ENCODE results near the gene PPP2R2C.

GRCh38 chr4:6393066-6393465, 79.3 kb downstream of the PPP2R2C start:
- TF ChIP-seq CTCF (IDR thresholded peaks at IDR 0.05; ENCODE audit: borderline replicate concordance, extremely low read depth, low read length, poor library complexity, severe bottlenecking) (no peak), EZH2 (IDR thresholded peaks at IDR 0.05; ENCODE audit: borderline replicate concordance, low read depth, low read length, severe bottlenecking) (no peak)
